Fibroblast of villous mesenchyme (primary cell): ENCODE results near the gene SOBP. TPM values are rescaled to one million over a fixed set of nuclear protein-coding genes. Genes with fewer than 3 reads are reported as not detected.

Experiments used
- DNase-seq: peaks from one replicate; pipeline ENCODE4 v3.0.0-alpha.2; 2010; ENCODE audit warnings: low read depth
- H3K4me3 ChIP-seq: 2 replicates; pipeline ENCODE4 v1.5.1; 2011; ENCODE audit warnings: low read depth, mild to moderate bottlenecking, low read length
- CTCF ChIP-seq: IDR thresholded peaks from 2 replicates; pipeline ENCODE4 v1.5.1; 2012; ENCODE audit warnings: low read depth, mild to moderate bottlenecking, low read length; ENCODE audit not compliant: insufficient read depth
- total RNA-seq: library from RNA; depleted of rRNA; stranded (reverse); fragments of >200 nt; gene quantifications from 2 replicates; pipeline ENCODE4 v1.2.3, GENCODE V29; 2012

SOBP gene
- total RNA-seq, 1 donor = 1.3 TPM

GRCh38 chr6:107674995-107675738 is 185.2 kb downstream of the SOBP start:
- peak; percentile 81 for DNase-seq
- H3K4me3 ChIP-seq = no peak overlapping the region
- peak; percentile 94 for TF ChIP-seq CTCF

GRCh38 chr6:107676042-107676441 is 186.1 kb downstream of the SOBP start:
- H3K4me3 ChIP-seq = no peak overlapping the region
- no peak for TF ChIP-seq CTCF
- no peak for DNase-seq

GRCh38 chr6:107677399-107677798 is 187.5 kb downstream of the SOBP start:
- H3K4me3 ChIP-seq = no peak overlapping the region

GRCh38 chr6:107679457-107679856 is 189.5 kb downstream of the SOBP start:
- TF ChIP-seq CTCF = no peak
- peak; percentile 61 for DNase-seq
- H3K4me3 ChIP-seq = no peak overlapping the region

More at GRCh38 chr6:107677399-107677798, 187.5 kb downstream of the SOBP start:
- no peak for TF ChIP-seq CTCF
- DNase-seq = no peak

GRCh38 chr6:107682721-107683120 is 192.8 kb downstream of the SOBP start:
- no peak for DNase-seq
- no peak overlapping the region for H3K4me3 ChIP-seq
- no peak for TF ChIP-seq CTCF

GRCh38 chr6:107683183-107683582 is 193.3 kb downstream of the SOBP start:
- DNase-seq = no peak
- no peak overlapping the region for H3K4me3 ChIP-seq
- no peak for TF ChIP-seq CTCF

- H3K4me3 ChIP-seq = no peak overlapping the region
- TF ChIP-seq CTCF = no peak
- no peak for DNase-seq
Measured at GRCh38 chr6:107684996-107685395, 195.1 kb downstream of the SOBP start.
